Kidney tubule cell (primary cell): ENCODE data around the gene C5orf63.
"Not testable (repeated sequence)": the region's sequence is repeated elsewhere in the genome, so short reads cannot be mapped to it uniquely, and the experiment has no call there.

Experiments
- DNase-seq: peaks from one replicate; pipeline ENCODE4 v3.0.0-alpha.2; 2018; ENCODE audit warnings: low spot score

C5orf63 gene

DNA sequence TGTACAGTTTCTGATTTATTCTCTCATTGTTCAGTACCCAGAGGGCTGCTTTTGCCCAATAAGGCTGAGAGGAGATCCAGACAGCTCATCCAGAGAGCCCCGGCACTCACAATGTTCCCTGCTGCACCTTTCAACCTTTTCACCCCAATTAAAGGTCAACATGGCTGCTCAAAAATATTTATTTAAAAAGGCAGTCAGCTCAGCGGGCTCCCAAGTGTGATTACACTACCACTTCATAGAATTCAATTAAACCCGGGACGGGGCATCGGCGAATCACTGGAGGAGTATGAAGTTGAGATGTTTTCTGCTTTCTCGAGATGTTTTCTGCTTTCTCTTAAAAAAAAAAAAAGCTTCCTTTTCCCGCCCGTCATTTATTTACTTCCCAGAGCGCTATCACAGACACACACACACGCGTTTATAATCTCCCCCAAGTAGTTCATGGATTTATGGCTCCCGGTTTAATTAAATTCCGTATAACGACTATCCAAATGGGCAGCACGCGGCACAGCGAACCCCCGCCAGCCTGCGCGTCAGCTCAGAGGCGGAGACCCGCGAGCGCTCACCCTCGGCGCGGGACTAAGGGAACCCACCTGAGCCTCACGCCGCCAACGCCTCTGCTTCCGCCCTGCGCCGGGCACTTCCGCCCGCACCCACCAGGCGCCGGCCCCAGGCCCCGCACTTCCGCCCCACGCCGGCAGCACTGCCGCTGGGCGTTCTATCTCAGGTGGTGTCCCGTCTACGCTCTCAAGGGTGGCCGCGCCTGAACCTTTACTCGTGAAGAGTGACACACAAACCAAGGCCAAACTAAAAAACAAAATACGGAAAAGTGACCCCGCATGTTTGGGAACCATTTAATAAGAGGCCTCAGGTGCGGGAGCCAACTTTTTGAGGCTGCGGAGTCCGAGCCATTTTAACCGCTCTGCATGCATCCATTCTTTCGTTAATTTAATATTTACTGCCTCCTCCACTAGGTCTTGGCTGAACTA is at the start of gene C5orf63:
TSS of gene C5orf63 (minus strand) at position 642 of the 986 bp plus-strand sequence. CDS start 14,507 bp downstream, outside the sequence.
- peak; percentile 78 for DNase-seq

DNA sequence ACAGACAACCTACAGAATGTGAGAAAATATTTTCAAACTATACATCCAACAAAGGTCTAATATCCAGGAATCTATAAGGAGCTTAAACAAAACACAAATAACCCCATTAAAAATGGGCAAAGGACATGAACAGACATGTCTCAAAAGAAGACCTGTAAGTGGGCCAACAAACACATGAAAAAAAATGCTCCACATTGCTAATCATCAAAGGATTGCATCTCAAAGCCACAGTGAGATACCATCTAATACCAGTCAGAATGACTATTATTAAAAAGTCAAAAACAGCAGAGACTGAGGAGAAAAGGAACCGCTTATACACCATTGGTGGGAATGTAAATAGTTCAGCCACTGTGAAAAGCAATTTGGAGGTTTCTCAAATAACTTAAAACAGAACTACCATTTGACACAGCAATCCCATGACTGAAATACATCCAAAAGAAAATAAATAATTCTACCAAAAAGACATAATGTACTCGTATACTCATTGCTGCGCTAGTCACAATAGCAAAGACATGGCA is 39.1 kb upstream of the C5orf63 start:
- no peak for DNase-seq

DNA sequence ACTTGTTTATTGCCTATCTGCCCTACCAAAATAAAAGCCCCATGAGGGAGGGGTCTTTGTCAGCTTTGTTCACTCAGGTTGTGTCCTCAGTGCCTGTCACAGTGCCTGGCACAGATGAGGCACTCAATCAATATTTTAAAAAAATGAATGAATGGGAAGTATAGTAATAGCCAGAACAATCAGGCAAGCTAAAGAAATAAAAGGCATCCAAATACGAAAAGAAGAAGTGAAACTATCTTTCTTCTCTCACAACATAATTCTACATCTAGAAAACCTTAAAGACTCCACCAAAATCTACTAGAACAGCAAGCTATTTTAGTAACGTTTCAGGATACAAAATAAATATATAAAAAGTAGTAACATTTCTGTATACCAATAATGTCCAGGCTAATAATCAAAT is 37.8 kb upstream of the C5orf63 start:
- DNase-seq = no peak

DNA sequence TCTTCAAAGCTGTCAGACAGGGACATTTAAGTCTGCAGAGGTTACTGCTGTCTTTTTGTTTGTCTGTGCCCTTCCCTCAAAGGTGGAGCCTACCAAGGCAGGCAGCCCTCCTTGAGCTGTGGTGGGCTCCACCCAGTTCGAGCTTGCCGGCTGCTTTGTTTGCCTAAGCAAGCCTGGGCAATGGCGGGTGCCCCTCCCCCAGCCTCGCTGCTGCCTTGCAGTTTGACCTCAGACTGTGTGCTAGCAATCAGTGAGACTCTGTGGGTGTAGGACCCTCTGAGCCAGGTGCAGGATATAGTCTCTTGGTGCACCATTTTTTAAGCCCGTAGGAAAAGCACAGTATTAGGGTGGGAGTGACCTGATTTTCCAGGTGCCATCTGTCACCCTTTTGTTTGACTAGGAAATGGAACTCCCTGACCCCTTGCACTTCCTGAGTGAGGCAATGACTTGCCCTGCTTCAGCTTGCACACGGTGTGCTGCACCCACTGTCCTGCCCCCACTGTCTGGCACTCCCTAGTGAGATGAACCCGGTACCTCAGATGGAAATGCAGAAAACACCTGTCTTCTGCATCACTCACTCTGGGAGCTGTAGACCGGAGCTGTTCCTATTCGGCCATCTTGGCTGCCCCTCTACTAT is 35.4 kb upstream of the C5orf63 start:
- DNase-seq = not testable (repeated sequence)

DNA sequence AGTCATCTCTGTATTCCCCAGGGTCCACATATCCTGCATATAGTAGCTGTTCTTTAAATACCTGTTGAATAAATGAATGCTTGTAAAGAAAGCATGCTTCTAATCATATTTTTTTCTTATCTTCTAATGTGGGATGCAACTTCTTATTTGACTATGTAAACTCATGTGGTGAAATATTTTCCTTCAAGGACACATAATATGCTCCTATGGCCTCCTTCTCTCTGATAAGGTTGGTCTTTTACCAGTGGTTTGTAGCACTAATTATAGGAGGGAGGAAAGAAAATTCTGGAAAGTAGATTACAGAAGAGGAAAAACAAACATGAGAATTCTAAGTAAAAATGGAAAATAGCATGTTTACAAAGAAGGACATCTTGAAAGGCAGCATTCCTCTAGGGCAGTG is 28.6 kb upstream of the C5orf63 start:
- DNase-seq = no peak

DNA sequence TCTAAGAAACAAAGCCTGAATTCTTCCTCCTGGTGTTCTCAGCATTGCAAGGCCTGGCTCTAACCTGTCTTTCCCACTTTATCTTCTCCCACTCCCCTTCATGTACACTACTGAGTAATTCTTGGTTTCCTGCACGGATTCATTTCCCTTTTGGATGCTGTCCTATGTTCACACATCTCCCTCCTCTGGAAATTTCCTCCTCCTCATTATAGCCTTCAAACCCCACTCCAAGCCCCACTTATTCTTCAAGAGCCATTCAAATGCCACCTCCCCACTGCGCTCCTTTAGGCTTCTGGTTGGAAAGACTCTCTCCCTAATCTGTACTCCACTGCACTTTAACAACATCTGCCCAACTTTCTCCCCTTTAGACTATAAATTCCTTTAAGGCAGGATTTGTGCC is 28.2 kb upstream of the C5orf63 start:
- no peak for DNase-seq

DNA sequence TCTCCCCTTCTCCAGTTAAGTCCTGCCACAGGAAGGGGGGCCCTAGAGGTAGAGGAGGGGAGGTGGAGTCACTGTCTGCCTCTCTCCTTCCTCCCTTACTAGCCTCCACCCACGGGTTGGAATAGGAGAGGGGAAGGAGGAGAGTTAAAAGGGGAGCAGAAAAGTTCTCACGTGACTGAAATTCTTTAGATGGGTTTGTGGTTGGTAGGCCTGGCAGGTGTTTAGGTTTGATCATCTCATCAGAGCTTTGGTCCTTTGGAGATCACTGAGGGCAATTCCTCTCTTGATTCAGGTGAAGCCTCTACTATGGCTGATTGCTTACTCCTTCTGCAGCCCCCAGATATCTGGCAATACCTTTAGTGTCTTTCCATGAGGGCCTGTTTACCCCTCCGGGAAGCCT is 24.9 kb upstream of the C5orf63 start:
- no peak for DNase-seq

DNA sequence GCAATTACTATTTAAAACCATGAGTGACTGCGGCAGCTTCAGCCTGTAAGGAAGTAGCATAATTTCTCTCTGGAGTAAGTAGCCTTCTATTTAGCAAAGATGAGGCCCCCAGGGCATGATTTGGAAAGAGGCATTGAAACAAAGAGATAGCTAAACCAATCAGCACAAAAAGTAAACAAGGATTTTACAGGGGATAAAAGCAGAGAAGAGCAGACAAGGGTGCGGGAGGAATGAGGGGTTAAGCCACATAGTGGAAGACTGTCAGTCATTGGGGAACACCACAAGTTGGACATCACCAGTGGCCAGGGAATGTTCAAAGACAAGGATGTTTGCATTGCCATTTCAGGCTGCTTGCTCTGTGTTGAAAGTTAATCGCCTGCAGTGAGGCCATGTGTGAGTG is 24.0 kb upstream of the C5orf63 start:
- DNase-seq = no peak

DNA sequence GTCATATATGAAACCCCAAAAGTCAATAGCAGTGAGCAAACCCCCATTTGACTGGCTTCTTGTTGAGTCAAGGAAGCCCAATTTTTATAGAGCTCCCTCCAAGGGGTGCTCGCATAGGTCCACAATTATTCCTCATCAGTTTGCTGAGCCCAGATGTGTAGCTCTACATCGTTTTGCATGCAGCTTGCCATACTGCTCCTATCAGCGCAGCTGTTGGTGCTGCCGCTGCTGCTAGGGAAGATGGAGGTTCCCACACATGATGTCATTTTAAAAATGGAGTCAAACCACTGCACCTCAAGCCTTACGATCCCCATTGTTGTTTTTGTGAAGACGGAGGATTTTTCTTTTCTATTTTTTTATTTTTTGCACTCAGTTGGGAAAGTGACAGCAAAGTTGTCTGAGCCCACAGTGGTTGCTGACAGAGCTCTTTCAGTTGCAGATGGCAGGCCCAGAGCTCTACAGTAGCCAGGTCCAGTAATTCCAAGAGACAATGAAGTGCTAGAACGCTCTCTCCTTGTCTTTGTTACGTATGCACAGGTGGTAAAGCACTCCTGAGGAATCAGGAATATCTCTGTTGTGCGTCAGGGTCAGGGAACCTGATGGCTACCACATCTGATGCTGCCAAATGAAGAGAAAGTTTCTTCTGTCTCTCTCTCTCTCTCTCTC is 23.2 kb upstream of the C5orf63 start:
- no peak for DNase-seq

DNA sequence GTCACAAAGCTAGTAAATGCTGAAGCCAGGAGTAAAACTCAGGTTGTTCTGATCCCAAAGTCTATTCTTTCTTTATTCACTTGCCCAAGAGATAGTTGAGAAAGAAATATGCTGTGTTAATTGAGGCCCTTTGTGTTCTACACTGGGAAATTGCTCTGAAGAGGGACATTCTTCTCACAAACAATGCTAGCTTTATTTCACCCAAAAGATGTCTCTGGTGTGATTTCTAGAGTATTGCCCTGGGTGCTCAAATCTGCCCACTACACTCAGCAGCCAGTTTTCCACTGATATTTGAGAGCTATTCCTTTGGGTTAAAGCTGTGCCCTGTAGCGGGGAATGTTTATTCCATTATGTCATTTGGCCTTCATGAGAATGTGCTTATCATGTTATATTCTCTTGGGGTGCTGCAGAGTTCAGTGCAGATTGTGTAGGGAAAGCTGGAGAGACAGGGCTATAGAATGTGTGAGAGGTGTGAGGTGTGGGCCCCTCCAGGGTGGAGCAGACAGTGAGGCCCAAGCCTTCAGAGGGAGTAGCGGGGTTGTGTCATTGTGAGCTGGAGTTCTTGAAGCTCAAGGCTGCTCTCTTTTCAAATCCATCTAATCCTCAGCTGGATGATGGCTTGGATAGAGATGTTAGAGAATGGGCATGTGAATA is 21.0 kb upstream of the C5orf63 start:
- no peak for DNase-seq

DNA sequence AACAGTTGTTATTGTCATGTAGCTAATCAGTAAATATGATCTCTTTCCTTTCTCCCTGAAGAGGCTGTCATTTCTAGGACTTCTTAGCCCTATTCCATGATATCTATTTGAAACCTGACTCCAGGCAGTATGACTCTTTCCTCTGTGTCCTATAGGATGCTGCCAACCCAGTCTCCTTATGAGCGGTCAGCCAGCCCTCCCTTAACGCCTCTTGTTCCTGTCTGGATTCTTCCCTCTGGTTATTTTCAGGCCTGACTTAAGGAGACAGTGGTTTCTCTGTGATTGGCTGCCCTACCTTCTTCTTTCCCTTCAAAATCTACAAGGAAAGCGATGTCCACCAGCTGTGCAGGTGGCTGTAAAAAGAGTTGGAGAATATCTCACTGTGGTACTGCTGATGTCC is 19.4 kb upstream of the C5orf63 start:
- no peak for DNase-seq

DNA sequence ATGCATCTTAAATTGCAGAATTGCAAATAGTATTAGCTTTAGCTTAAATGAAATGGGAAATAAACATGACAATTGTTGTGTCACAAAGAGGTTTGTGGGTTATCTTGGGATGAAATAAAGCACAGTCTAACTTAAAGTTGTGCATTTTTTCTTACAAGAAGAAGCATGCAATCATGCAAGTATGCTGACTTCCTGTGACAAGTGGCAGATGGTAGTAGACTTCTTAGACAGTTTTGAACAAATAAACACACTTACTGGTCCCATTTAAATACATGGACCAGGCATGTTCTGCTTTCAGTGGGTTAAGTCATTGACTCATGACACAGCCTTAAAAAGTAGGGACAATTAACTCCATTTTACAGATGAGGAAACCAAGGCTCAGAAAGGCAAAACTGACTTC is 15.9 kb upstream of the C5orf63 start:
- no peak for DNase-seq

DNA sequence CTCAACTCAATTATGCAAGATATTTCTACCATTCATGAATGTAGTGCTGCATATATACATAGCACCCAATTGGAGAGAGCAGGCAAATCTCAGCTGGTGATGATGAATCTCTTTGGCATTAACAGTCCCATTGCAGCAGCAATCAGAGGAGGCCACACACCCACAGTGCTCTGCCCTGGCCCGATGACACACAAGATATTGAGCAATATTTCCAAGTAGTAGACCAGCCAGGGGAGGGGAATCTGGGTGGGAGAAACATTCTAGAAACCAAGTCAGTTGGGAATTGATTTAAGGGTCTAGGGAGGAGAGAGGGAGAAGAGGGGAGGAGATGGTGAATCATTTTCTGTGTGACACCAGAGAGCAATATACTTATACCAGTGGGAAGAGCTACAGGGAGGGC is 14.9 kb upstream of the C5orf63 start:
- peak; percentile 78 for DNase-seq

DNA sequence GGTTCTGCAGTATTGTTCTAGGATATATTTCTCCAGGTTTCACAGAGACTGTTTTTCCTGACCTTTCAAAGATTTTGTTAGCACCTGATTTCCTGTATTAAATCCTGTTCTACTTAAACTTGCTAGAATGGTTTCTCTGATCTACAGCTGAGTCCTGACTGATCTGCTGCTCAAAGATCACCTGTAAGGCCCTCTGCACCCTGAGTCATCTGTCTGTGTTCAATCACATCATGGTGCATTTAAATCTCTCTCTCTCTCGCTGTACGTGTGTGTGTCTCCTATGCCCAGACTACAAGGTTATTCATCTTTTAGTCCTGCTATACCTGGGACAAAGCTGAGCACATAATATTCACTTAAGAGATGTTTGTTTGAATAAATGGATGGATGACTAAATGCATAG is 13.3 kb upstream of the C5orf63 start:
- DNase-seq = no peak

DNA sequence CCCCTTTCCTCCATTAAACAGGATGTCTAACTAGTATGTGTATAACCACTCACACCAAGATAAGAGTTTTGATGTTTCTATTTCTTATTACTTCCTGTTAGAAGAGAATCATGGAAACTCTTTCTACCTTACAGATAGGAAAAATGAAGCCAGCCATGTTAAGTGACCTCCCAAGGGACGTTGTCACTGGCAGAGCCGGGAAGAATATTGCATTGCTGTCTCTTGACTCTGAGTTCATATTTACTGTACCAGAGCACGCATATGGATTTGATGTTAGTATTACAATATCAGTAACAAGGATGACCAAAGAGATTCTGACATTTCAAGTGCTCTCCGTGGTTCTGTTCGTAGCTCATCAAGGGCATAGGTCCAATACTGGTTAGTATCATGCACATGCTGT is 12.5 kb upstream of the C5orf63 start:
- DNase-seq = no peak

DNA sequence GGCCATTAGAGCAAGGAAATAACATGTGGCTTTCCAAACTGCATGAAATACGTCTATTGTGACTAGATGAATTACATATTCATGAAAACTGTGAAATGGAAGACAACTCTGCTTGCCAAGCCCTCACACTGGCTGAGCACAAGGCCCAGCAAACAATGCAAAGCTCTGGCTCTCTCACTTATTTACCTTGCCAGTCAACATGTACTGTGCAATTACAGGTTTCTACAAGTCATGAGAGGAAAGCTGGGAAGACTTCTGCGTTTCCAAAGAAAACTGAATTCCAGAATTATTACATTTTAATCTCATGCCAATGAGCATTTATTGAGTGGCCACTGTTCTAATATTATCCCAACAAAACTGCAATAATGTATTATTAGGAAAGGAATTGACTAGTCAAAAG is 12.1 kb upstream of the C5orf63 start:
- DNase-seq = no peak

DNA sequence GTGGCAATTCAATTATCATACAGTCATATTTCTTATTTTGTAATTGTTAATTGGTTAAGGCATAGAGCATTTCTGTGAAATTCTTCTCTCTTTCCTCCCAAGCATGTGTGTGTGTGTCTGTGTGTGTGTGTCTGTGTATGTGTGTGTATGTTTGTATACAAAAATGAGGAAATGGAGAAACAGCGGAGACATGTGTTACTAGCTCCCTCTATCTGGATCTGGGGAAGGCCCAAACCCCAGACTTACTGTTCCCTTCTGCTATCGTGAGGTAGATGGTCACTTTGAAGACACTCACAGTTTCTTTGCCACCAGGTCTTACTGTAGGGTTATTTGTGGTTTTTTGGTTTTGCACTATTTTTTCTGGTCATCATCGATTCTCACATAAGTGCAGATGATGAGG is 11.4 kb upstream of the C5orf63 start:
- no peak for DNase-seq

DNA sequence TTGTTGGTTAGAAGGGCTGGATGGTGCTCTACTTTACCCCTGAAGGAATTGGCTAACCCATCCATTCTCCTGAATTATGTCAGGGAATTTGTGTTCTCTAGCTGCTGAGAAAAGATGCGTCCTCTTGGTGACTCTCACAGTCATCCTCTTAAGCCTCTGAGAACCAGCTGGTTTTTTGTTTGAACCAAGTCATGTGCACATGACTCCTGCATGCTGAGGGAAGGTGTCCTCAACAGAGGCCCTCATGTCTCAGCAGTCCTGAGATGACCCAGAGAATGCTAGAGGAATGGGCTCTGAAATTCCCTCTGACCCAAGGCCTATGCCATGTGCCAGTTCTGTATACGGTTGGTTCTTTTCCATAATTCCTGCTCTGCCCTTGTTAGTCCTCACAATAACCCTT is 10.4 kb upstream of the C5orf63 start:
- DNase-seq = no peak

DNA sequence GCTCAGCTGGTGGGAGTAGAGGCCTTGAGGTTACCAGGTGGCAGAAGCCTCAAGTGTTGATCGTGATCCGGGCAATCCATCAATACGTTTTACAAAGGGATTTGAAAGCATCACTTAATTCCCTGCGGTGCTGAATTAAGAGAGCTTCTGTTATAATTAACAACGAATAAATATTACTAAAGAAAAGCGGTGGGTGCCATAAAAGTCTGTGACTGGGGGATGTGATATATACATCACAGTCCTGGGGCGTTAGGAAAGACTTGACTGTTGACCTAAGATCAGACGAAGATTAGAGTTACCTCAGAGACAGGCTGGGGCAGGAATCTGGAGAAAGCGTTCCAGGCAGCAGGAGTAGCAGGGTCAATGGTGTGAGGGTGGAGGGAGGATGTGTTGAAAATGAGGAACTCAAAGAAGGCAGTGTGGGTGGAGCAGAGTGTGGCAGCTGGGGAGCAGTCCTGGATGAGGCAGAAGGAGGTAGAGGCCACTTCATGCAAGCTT is 6.7 kb upstream of the C5orf63 start:
- no peak for DNase-seq

DNA sequence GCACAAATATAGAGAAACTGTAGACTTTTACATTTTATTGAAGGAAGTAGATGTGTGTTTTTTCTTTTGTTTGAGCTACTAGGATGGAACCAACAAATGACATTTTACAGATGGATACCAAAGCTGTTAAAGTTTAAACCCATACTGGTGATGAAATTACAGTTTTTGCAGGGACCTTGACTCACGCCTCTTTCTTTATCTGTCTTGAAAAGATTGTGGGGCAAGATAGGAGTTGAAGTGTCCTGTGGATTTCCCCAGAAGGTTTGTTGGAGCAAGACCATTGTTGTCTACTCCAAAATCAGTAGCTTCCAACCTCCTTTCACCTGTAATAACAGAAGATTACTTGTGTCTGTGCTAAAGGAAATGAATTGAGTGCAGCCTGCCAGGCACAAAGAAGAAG is 4.1 kb upstream of the C5orf63 start:
- DNase-seq = peak; percentile 65

DNA sequence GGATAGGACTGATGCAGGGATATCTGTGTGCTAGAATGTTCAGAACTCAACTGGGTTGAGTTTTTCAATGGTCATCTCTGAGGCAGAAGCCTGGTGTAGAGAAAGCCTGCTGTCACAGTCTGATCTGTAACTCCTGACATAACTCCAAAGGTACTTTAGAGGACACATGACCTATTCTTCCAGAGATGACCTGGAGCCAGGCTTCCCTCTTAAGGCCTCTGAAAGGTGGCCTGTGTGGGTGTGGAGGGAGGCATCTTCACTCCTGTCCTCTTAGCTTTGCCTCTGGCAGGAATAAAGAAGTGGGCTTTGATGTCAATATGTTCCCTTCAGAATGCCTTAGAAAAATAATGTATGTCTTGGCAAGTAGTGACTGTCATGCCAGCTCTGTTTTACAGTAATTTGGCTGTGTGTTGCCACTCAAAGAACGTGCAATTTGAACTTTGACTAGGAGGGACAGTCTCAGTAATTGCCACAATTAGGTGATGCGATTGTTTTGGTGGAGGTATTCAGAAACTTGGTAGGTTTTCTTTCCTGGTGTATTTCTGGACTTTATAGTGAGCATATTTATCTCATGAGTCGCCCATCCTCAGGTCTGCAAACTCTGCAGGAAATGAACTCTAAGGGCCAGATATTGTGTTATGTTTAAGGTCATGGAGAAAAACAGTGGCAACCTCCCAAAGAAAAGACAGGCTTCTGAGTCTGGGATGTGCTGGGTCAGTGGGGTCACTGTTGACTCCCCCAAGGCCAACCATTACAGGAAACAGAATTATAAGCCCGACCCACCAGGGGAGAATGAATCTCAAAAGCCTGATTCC is 3.2 kb upstream of the C5orf63 start:
- DNase-seq = peak; percentile 79
